HG02798 (cell line): ENCODE measurements around the gene CYB5D1.
A peak's percentile ranks its signal among the peaks of the same experiment; 100 is the strongest.

Experiments used
- ATAC-seq: cut with Tn5 transposase; IDR thresholded peaks from one replicate; pipeline ENCODE4 v1.9.1; 2021; ENCODE audit warnings: mild to moderate bottlenecking; ENCODE audit not compliant: unreplicated experiment, poor library complexity

The CYB5D1 gene

DNA sequence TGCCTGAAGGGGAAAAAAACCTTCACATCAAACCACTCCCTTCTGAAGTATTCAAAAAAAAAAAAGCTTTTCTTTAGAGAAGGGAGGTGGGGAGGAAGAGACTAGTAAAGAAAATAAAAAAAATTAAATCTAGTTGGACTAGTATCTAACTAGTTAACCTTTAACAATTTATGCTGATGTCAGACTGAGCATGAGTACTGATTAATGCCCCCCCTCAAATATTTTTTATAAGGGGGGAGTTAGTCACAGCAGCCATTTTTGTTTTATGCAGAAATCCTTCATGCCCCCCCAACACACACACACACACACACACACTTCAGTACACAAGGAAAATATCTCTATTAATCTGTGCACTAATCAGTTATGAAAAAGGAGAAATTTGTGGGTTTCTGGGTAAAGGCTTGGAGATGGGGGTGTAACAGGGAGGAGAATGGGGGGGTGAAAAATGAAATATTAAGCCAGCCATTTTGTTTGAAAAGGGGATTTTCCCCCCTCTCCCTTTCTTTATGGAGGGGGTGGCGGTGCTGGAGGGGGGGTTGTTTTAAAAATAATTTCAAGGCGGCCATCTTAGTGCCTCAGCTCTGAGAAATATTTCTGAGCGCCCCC is 26.1 kb downstream of the CYB5D1 start:
- ATAC-seq, result no peak

DNA sequence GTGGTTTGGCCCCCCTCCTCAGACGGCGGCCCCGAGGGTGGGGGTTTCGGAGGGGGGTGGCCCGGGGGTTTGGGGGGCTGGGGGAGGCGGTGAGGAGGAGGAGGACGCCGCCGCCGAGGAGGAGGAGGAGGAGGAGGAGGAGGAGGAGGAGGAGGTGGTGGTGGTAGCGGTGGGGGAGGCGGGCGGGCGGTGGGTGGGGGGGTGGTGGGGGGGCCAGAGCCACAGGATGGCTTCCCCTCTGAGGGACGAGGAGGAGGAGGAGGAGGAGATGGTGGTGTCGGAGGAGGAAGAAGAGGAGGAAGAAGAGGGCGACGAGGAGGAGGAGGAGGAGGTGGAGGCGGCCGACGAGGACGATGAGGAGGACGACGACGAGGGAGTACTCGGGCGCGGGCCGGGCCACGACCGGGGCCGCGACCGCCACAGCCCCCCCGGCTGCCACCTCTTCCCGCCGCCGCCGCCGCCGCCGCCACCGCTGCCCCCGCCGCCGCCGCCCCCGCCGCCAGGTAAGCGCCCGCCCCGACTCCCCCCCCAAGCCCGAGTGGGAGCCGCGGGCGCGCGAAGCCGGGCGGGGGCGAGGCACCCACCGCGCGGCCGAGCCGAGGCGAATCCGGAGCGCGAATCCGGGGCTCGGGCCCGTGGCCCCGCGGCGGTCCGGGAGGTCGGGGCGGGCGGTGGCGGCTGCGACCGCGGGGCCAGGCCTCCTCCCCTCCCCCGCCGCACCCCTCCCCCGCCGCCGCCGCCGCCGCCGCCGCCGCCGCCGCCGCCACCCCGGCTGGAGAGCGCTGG is 27.0 kb downstream of the CYB5D1 start:
- ATAC-seq, result peak; percentile 26

DNA sequence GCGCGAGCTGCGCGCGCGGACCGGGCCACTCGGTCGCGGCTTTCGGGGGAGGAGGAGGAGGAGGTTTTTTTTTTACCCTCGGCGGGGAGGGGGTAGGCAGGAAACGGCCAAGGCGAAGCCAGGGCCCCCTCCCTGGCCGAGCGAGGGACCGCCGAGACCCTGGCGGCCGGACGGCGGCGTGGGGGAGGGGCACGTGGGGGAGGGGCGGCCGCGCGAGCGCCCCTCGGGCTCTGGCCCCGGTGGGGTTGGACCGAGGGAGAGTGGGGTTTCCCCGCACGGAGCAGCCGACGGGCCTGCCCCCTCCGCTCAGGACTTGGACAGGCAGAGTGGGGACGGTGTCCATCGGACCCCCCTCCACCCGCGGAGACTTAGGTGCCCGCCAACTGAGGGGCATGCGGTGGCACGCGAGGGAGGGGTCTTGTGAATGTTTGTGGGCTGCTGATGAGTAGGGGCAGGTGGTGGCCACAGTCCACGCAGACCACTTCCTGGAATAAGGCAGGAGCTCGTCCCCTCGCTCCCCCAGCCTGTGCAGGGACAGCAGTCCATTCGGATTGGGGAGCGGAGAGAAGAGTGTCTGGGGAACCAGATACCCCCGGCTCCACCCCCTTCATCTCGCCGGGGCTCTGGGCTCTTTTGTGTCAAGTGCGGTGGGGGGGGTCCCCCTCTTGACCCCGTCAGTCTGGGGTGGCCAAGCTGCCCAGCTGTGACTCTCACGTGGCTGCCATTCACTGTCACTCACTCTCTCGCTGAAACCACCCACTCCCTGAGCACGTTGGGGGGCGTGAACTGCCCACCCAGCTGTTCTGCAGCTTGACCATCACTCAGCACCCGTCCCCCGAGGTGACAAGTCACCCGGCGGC is 27.8 kb downstream of the CYB5D1 start:
- peak; percentile 31 for ATAC-seq

DNA sequence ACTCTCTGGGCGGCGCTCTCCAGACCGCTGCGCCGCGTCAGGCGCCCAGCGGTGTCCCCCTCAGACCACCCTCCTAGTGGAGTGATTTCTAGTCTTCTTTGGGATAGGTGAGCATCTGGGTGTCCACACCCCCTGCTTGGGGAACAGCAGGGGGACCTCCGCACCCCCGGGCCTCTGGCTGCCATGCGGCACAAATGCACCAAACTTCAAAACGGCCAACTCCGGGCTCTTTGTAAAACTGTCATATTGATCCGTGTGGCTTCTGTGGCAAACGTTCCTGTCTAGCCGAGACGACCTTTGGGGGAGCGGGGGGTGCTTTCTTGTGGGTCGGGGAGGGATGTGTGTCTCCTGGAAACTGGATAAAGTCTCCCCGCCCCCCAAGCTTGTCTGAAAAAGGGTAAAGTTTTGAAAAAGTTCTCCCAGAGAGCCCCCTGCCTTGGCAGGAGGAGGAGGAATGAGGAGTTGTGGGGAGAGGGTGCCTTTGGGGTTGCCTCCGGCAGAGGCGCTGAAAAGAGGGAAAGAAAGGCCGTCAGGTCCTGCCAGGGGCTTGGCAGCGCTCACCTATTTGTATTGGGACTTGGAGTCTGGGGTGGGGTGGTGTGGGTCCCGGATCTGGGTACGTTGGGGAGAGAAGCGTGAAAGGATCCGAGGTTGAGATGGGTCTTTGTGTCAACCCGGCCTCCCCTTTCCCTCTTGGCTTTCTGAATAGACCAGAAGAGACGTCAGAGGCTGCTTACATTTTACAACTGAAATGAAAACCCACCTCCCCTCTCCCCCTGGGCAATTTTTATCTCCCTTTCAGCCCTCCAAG is 28.6 kb downstream of the CYB5D1 start:
- ATAC-seq, result no peak

DNA sequence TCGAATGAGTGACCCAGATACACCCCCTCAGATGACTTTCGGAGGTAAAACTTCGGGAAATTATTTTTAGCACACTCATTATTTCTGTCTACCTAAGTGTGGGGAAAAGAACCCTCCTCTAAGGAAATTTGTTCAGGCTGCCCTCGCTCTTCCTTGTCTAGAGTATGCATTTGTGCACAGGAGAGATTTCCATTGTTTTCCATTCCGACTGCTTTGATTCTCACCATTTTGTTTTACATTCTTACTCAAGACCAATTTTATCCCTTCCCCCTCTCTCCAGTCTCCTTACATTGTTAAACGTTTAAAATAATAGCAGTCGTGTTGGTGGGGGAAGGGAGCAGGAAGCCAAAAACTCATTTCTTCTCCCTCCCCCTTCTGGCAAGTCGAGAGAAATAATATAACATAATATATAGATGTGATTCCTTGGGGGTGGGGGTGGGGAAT is 29.3 kb downstream of the CYB5D1 start:
- ATAC-seq, result no peak

DNA sequence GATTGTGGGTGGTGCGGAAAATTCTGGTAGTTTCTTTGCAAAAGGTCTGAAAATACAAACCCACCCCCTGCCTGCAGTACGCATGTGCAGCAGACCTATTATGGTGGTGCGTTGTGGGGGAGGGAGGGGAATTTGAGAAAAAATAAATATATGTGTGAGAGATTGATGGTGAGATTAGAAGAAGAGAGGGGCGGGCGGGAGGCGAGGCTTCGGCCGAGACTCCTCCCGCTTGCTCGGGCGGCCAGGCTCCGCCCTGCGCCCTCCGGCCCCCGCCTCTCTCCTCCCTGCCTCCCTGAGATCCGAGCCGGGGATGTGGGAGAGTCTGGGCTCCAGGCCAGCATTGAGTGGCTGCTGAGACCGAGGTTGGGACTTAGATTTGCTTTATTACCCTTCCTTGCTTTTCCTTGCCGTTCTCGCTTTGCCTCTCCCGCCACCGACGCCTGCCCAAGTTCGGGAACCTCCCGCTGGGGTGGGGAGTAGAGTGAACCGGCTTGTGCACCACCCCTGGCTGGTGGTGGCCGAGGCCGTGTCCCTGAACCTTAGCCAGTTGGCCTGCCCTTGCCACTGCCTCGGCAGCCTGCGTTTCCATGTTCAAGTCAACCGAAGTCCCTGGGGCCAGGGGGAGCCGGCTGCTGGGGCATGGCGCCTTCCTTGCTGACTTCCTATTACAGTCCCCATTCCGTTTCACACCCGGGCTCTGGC is 29.8 kb downstream of the CYB5D1 start:
- ATAC-seq, result peak; percentile 61

DNA sequence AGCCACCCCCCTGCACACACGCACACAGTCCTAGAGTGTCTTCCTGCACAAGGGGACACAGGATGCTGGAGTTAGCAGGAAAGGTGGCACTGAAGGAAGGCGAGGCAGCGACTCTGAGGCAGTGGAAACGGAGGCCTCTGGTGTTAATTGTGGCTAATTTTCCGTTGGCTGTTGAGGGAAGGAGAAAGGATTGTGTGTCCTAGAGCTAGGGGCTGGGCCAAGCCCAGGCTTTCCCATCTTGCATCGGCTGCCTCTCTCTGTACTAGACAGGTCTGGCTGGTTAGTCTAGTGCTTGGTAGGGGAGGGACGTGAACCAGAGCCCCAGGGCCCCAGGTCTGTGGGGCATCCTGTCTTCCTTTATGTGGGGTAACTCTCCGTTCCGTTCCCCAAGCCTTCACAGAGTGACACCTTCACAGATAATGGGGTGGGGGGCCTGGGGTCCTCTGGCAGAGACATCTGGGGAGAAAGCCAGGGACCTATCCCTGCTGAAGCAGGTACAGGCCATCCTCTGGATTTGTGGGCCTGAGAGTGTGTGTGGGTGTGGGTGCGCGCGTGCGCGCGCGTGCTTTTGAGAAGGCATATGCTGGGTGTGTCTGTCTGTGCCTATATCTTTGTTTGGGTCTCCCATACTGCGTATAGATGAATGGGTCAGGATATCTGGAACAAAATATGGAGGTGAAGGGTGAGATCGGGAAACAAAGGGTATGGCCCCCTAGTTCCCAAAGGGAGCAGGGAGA is 30.5 kb downstream of the CYB5D1 start, which contains the start of gene CHD3:
TSS of gene CHD3 (plus strand) at position 606 of the 737 bp plus-strand sequence. CDS start 212 bp downstream, outside the sequence.
- no peak for ATAC-seq

DNA sequence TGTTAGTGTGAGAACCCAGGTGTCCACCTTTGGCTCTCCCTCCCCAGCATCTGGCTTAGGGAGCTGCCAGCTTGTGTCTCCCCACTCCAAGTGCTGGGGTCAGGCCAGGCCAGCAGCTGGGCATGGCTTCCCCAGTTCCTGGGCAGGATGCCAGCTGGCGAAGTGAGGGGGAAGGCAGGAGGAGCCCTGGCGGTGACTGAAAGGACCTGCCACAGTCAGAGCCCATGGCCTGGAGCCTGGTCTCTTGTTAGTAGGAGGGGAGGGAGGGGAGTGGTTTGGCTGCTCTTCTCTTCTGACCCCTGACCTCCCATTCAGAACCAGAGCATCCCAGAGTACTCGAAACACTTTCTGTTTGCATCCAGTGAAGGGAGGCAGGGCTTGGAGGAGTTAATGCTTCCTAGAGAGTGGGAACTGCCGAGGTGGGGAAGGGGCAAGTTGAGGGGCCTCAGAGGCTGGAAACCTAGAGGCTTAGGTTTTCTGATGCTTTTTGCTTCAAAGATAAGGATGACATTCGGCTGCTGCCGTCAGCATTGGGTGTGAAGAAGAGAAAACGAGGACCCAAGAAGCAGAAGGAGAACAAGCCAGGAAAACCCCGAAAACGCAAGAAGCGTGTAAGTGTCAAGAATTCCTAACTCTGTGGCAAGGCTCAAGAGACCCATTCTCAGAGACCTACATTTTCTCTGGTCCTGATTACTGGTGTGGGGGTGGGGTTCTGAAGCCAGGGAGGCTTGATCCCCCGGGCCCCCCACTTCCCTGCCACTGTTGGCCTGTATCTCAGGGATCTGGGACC is 31.6 kb downstream of the CYB5D1 start:
- ATAC-seq, result no peak

DNA sequence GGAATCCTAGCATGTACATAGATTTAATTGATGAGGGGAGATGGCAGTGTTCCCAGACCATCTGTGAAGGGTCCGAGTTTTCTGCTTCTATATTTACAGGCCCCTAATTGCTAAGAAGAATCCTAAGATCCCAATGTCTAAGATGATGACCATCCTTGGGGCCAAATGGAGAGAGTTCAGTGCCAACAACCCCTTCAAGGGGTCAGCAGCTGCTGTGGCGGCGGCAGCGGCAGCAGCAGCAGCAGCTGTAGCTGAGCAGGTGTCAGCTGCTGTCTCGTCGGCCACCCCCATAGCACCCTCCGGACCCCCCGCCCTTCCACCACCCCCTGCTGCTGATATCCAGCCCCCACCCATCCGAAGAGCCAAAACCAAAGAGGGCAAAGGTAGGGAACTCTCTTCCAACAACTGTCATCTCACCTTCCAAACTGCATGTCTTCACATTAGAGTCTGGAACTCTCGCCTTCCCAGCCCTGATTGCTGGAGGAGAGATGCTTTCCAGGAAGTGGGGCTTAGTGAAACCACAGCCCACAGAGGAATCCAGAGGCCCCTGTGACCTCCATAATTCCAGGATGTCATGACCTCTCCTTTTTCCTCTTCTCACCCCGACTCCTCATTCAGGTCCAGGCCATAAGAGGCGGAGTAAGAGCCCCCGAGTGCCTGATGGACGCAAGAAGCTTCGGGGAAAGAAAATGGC is 35.5 kb downstream of the CYB5D1 start:
- no peak for ATAC-seq

DNA sequence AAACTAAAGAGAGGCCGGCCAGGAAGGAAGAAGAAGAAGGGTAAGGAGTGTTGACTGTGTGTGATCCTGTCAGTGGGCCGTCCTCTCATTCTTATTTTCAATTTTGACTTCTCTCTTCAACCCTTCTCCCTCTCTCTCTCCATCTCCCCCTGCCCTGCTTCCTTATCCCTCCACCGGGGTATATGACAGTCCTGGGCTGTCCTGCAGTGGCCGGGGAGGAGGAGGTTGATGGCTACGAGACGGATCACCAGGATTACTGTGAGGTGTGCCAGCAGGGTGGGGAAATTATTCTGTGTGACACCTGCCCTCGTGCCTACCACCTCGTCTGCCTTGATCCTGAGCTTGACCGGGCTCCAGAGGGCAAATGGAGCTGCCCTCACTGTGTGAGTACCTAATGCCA is 36.4 kb downstream of the CYB5D1 start:
- ATAC-seq, result no peak

DNA sequence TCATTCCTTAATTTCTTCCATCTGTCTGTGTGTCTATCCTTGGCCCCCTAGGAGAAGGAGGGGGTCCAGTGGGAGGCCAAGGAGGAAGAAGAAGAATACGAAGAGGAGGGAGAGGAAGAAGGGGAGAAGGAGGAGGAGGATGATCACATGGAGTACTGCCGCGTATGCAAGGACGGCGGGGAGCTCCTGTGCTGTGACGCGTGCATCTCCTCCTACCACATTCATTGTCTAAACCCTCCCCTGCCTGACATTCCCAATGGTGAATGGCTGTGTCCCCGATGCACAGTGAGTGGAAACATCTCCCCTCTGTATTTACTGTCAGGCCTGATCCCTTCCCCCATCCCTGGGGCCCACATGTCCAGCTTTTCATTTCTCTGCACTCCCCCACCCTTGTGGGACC is 37.1 kb downstream of the CYB5D1 start:
- ATAC-seq, result no peak

DNA sequence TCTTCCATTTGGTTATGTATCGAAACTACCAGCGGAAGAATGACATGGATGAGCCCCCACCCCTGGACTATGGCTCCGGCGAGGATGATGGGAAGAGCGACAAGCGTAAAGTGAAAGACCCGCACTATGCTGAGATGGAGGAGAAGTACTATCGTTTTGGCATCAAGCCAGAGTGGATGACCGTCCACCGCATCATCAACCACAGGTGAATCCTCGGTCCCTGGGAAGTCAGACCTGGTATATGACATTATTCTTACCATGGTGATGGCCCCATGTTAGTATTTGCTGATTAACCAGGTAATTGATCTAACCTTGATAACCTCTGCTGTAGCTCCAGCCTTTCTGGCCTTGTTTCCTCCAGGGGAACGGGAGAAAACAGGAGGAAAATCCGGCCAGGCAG is 39.3 kb downstream of the CYB5D1 start:
- ATAC-seq, result no peak

DNA sequence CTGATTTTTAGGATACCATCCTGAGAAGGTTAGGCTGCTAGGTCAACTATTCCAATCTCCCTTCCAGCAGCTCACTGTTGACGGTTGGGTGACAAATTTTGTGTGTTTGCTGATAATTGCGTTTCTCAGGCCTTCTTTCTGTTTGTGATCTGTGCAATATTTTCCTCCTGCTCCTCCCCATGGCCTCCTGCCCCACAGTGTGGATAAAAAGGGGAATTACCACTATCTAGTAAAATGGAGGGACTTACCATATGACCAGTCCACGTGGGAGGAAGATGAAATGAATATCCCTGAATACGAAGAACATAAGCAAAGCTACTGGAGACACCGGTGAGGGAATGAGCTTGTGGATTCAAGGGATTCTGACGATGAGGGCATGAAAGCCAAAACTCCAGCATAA is 40.0 kb downstream of the CYB5D1 start:
- no peak for ATAC-seq

DNA sequence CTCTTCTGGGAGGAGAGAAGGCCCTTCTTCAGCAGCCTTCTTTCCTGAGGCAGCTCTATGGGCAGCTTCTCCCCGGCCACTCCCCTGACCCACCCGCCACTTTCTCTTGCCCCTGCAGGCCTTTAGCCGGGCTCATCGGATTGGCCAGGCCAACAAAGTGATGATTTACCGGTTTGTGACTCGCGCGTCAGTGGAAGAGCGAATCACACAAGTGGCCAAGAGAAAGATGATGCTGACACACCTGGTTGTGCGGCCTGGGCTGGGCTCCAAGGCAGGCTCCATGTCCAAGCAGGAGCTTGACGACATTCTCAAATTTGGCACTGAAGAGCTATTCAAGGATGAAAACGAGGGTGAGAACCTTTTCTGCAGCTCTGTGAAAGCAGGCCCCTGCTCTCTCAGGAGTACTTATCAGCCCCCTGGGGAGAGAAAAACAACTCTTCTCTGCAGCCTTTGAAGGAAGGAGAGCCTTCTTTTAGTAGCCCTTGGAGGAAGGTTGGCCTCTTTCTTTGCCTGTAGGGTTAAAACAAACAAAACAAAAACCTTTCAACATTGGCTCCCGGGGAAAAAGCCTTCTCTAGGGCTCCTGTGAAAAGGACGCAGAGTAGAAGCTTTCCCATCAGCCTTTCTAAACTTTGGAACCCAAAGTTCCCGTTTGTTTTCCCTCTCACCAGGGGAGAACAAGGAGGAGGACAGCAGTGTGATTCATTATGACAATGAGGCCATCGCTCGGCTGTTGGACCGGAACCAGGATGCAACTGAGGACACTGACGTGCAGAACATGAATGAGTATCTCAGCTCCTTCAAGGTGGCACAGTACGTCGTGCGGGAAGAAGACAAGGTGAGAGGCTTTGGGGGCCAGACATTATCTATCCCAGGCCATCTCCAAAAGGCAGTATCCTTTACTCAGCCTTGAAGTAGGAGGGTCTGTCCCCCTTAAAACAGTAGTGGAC is 45.6 kb downstream of the CYB5D1 start:
- no peak for ATAC-seq

DNA sequence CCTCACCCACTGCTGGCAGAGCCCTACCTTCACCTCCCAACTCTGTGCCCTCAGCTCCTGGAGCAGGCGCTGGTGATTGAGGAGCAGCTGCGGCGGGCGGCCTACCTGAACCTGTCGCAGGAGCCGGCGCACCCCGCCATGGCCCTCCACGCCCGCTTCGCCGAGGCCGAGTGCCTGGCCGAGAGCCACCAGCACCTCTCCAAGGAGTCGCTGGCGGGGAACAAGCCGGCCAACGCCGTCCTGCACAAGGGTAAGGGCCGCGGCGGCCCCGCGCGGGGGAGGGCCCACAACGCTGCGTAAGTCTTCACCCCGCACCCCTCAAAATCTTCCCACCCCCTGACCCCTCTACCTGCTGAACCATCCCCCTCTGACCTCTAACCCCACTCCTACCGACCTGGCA is 51.3 kb downstream of the CYB5D1 start:
- no peak for ATAC-seq

DNA sequence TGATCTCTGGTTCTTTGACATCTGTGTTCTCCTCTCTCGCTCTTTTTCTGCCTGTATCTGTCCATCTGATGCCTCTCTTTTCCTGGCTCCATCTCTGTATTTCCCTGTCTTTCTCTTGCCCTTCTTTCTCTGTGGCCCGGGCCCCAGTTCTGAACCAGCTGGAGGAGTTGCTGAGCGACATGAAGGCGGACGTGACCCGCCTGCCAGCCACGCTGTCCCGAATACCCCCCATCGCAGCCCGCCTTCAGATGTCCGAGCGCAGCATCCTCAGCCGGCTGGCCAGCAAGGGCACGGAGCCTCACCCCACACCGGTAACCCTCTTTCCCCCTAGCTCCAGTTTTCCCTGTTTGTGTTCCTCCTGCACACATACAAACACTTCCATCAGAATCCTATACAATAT is 52.5 kb downstream of the CYB5D1 start:
- no peak for ATAC-seq
